M059J (cell line): ENCODE data around the gene STOML2. TPM values are rescaled to one million over a fixed set of nuclear protein-coding genes. Genes with fewer than 3 reads are reported as not detected.
"Not testable (repeated sequence)": the region's sequence is repeated elsewhere in the genome, so short reads cannot be mapped to it uniquely, and the experiment has no call there.

ENCODE experiments used
- DNase-seq: peaks from one replicate; pipeline ENCODE4 v3.0.0-alpha.2; 2012; ENCODE audit warnings: low read depth
- total RNA-seq: library from RNA; depleted of rRNA; stranded (reverse); fragments of >200 nt; shearing (Covaris generic); gene quantifications from 2 replicates; pipeline ENCODE4 v1.2.3, GENCODE V29; 2014; rRNA removed

The STOML2 gene
- 124 and 135 TPM in 2 replicates for total RNA-seq

- DNase-seq, result peak; percentile 97
Observed at GRCh38 chr9:35102769-35103659, at the start of gene STOML2. Gene STOML2 (minus strand): TSS chr9:35103131. CDS start chr9:35103094, 37 bp downstream.

- DNase-seq, result not testable (repeated sequence)
Observed at GRCh38 chr9:35147941-35148563, 45.1 kb upstream of the STOML2 start.

- DNase-seq, result no peak
Observed at GRCh38 chr9:35142037-35142436, 39.1 kb upstream of the STOML2 start.

- no peak for DNase-seq
Observed at GRCh38 chr9:35140093-35140492, 37.2 kb upstream of the STOML2 start.

GRCh38 chr9:35136866-35137265 lies 33.9 kb upstream of the STOML2 start:
- peak; percentile 27 for DNase-seq

- no peak for DNase-seq
Observed at GRCh38 chr9:35135988-35136387, 33.1 kb upstream of the STOML2 start.

GRCh38 chr9:35134920-35135319 lies 32.0 kb upstream of the STOML2 start:
- DNase-seq, result no peak

- peak; percentile 95 for DNase-seq
Observed at GRCh38 chr9:35116898-35117551, 14.1 kb upstream of the STOML2 start.

- no peak for DNase-seq
Observed at GRCh38 chr9:35116539-35116897, 13.6 kb upstream of the STOML2 start.

GRCh38 chr9:35115680-35116538 lies 13.0 kb upstream of the STOML2 start, which contains the start of gene ATOSB:
Gene ATOSB (minus strand): TSS chr9:35115862. CDS start chr9:35108274, 7,588 bp downstream.
- peak; percentile 98 for DNase-seq

- DNase-seq, result peak; percentile 80
Observed at GRCh38 chr9:35114840-35115628, 12.1 kb upstream of the STOML2 start.

GRCh38 chr9:35114113-35114839 lies 11.3 kb upstream of the STOML2 start:
- peak; percentile 99 for DNase-seq

GRCh38 chr9:35112257-35113020 lies 9.5 kb upstream of the STOML2 start:
- peak; percentile 81 for DNase-seq

GRCh38 chr9:35111001-35111933 lies 8.3 kb upstream of the STOML2 start:
- DNase-seq, result peak; percentile 98

- DNase-seq, result peak; percentile 87
Observed at GRCh38 chr9:35110327-35110761, 7.4 kb upstream of the STOML2 start.

GRCh38 chr9:35108946-35109575 lies 6.1 kb upstream of the STOML2 start:
- DNase-seq, result no peak

- no peak for DNase-seq
Observed at GRCh38 chr9:35108461-35108860, 5.5 kb upstream of the STOML2 start.
